Large intestine (tissue), 3 donors: ENCODE measurements around the gene TEX264. TPM values are rescaled to one million over a fixed set of nuclear protein-coding genes. Genes with fewer than 3 reads are reported as not detected.

Experiments used
- DNase-seq, 2 donors: peaks; one replicate each; pipeline versions ENCODE4 v3.0.0 to v3.0.0-alpha.2; 2013
- H3K27ac ChIP-seq: one replicate; pipeline ENCODE4 v1.5.1; 2013; ENCODE audit warnings: low read length
- H3K27me3 ChIP-seq: 2 replicates; pipeline ENCODE4 v1.6.1; 2013; ENCODE audit warnings: low read length; ENCODE audit not compliant: control insufficient read depth, insufficient read depth
- H3K36me3 ChIP-seq: 2 replicates; pipeline ENCODE4 v1.6.1; 2013; ENCODE audit warnings: low read length; ENCODE audit not compliant: control insufficient read depth, insufficient read depth
- H3K4me1 ChIP-seq: one replicate; pipeline ENCODE4 v1.6.1; 2013; ENCODE audit warnings: low read length; ENCODE audit not compliant: control insufficient read depth, insufficient read depth
- H3K4me3 ChIP-seq: one replicate; pipeline ENCODE4 v1.5.1; 2013; ENCODE audit warnings: low read length
- H3K9me3 ChIP-seq: one replicate; pipeline ENCODE4 v1.6.1; 2013; ENCODE audit warnings: mild to moderate bottlenecking, low read depth, low read length, moderate library complexity; ENCODE audit not compliant: control insufficient read depth
- WGBS: methylation state at CpG from one replicate; pipeline ENCODE4 v1.1.5; 2013; ENCODE audit warnings: low lambda C conversion rate; ENCODE audit not compliant: insufficient coverage; 5-methylcytosine and 5-hydroxymethylcytosine counted together
- polyA plus RNA-seq: library from polyadenylated mRNA; unstranded; fragments of 120-200 nt; gene quantifications from one replicate; pipeline ENCODE4 v1.2.1, GENCODE V29; 2013

The TEX264 gene
- polyA plus RNA-seq, 1 donor: 42.0 TPM

- H3K4me1 ChIP-seq: peaks cover 11% of the 10 kb centered on the region
- H3K27ac ChIP-seq: no peak overlapping the region
- peaks cover 41% of the 10 kb centered on the region for H3K36me3 ChIP-seq
- no peaks in the 10 kb centered on the region for H3K9me3 ChIP-seq
- DNase-seq: no peak
- no CpG with 5 or more reads among the region's 14 CpGs for WGBS
- H3K27me3 ChIP-seq: no peaks in the 10 kb centered on the region
- no peak overlapping the region for H3K4me3 ChIP-seq
Observed at GRCh38 chr3:51673802-51674654, 3.0 kb downstream of the TEX264 start.

- no CpG with 5 or more reads among the region's 2 CpGs for WGBS
- peaks cover 45% of the 10 kb centered on the region for H3K36me3 ChIP-seq
- no peak for DNase-seq
Observed at GRCh38 chr3:51675201-51675611, 4.2 kb downstream of the TEX264 start.

GRCh38 chr3:51676102-51676640, 5.1 kb downstream of the TEX264 start:
- Histone ChIP-seq H3K4me3 (no peak overlapping the region), H3K4me1 (peaks cover 5% of the 10 kb centered on the region), H3K36me3 (peaks cover 45% of the 10 kb centered on the region), H3K27ac (no peak overlapping the region), H3K27me3 (no peaks in the 10 kb centered on the region), H3K9me3 (no peaks in the 10 kb centered on the region)
- no peak for DNase-seq
- no CpG with 5 or more reads among the region's 3 CpGs for WGBS

More at GRCh38 chr3:51675201-51675611, 4.2 kb downstream of the TEX264 start:
- no peaks in the 10 kb centered on the region for H3K27me3 ChIP-seq
- no peak overlapping the region for H3K4me3 ChIP-seq
- no peak overlapping the region for H3K27ac ChIP-seq
- no peaks in the 10 kb centered on the region for H3K9me3 ChIP-seq
- peaks cover 11% of the 10 kb centered on the region for H3K4me1 ChIP-seq

- Histone ChIP-seq H3K4me3 (no peak overlapping the region), H3K27ac (no peak overlapping the region), H3K36me3 (peaks cover 47% of the 10 kb centered on the region), H3K9me3 (no peaks in the 10 kb centered on the region), H3K4me1 (peaks cover 3% of the 10 kb centered on the region), H3K27me3 (no peaks in the 10 kb centered on the region)
- DNase-seq: no peak
- WGBS: no CpG with 5 or more reads among the region's 3 CpGs
Observed at GRCh38 chr3:51677358-51677757, 6.3 kb downstream of the TEX264 start.

- no CpG with 5 or more reads among the region's 1 CpG for WGBS
Observed at GRCh38 chr3:51678186-51678585, 7.1 kb downstream of the TEX264 start.

GRCh38 chr3:51678641-51679040, 7.6 kb downstream of the TEX264 start:
- Histone ChIP-seq H3K4me3 (no peak overlapping the region), H3K4me1 (no peaks in the 10 kb centered on the region), H3K27ac (no peak overlapping the region), H3K27me3 (no peaks in the 10 kb centered on the region), H3K36me3 (peaks cover 59% of the 10 kb centered on the region), H3K9me3 (no peaks in the 10 kb centered on the region)
- DNase-seq: no peak
- WGBS: no CpG with 5 or more reads among the region's 2 CpGs

More at GRCh38 chr3:51678186-51678585, 7.1 kb downstream of the TEX264 start:
- Histone ChIP-seq H3K9me3 (no peaks in the 10 kb centered on the region), H3K27ac (no peak overlapping the region), H3K36me3 (peaks cover 55% of the 10 kb centered on the region), H3K27me3 (no peaks in the 10 kb centered on the region), H3K4me3 (no peak overlapping the region), H3K4me1 (no peaks in the 10 kb centered on the region)
- DNase-seq: no peak

GRCh38 chr3:51679318-51679717, 8.3 kb downstream of the TEX264 start:
- no peaks in the 10 kb centered on the region for H3K27me3 ChIP-seq
- no CpG with 5 or more reads among the region's 4 CpGs for WGBS
- DNase-seq: no peak
- H3K9me3 ChIP-seq: no peaks in the 10 kb centered on the region
- H3K4me1 ChIP-seq: no peaks in the 10 kb centered on the region
- H3K4me3 ChIP-seq: no peak overlapping the region
- peaks cover 66% of the 10 kb centered on the region for H3K36me3 ChIP-seq
- no peak overlapping the region for H3K27ac ChIP-seq

- Histone ChIP-seq H3K27me3 (no peaks in the 10 kb centered on the region), H3K36me3 (peaks cover 68% of the 10 kb centered on the region), H3K9me3 (no peaks in the 10 kb centered on the region), H3K4me1 (no peaks in the 10 kb centered on the region), H3K4me3 (no peak overlapping the region), H3K27ac (no peak overlapping the region)
- no peak for DNase-seq
- WGBS: no CpG with 5 or more reads among the region's 7 CpGs
Observed at GRCh38 chr3:51679777-51680176, 8.7 kb downstream of the TEX264 start.

- H3K4me1 ChIP-seq: no peaks in the 10 kb centered on the region
- no peak overlapping the region for H3K27ac ChIP-seq
- H3K36me3 ChIP-seq: peaks cover 68% of the 10 kb centered on the region
Observed at GRCh38 chr3:51680196-51680595, 9.1 kb downstream of the TEX264 start.

GRCh38 chr3:51680663-51681230, 9.7 kb downstream of the TEX264 start:
- no peak for DNase-seq
- Histone ChIP-seq H3K27ac (no peak overlapping the region), H3K36me3 (peaks cover 68% of the 10 kb centered on the region), H3K27me3 (no peaks in the 10 kb centered on the region), H3K4me1 (no peaks in the 10 kb centered on the region), H3K9me3 (no peaks in the 10 kb centered on the region), H3K4me3 (no peak overlapping the region)
- 100% methylated on average over 1 of the region's 2 CpGs for WGBS

More at GRCh38 chr3:51680196-51680595, 9.1 kb downstream of the TEX264 start:
- no CpG with 5 or more reads among the region's 6 CpGs for WGBS
- DNase-seq: no peak
- Histone ChIP-seq H3K9me3 (no peaks in the 10 kb centered on the region), H3K4me3 (no peak overlapping the region), H3K27me3 (no peaks in the 10 kb centered on the region)
